ENCODE results near the gene POLR3B.

POLR3B gene

DNA sequence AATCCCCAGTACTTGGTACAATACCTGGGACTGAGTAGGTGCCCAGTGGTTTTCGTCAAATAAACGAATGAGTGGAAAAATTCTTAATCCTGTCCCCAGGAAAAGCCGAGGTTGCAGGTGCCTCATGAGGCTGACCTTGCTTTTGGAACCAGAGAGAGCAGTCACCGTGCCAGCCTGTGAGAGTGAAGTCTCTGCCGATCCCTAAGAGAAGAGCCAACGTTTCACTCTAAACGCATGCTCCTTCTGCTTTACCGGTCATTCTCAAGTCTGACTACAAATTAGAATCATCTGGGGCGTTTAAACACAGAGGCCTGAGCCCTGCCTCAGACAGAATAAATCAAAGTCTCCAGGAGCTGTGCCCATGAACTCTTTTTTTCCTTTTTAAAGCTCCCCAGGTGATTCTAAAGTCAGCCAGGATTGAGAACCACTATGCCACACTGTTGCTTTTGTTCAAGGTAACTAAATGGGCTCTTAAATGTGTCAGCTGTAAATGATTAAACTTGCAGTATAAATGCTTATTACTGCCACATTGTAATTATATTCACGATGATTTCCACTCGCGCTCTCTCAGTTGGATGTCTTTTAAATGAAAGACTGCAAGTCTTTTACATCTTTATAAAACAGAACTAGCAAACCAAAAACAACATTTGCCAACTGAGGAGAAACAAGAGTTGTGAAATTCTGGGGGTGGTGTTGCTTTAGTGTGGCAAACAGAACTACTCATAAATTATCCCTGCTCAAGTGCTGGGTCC, 28.1 kb upstream of the POLR3B start:
- Histone ChIP-seq H3K9ac (ENCODE audit: low read depth, low read length) (no peak overlapping the region), H3K36me3 (ENCODE audit: insufficient read depth, low read length) (no peaks in the 10 kb centered on the region), H3K4me1 (ENCODE audit: insufficient read depth, low read length) (peaks cover 10% of the 10 kb centered on the region), H3K9me3 (ENCODE audit: control insufficient read depth, insufficient read depth, low read length) (no peaks in the 10 kb centered on the region)

DNA sequence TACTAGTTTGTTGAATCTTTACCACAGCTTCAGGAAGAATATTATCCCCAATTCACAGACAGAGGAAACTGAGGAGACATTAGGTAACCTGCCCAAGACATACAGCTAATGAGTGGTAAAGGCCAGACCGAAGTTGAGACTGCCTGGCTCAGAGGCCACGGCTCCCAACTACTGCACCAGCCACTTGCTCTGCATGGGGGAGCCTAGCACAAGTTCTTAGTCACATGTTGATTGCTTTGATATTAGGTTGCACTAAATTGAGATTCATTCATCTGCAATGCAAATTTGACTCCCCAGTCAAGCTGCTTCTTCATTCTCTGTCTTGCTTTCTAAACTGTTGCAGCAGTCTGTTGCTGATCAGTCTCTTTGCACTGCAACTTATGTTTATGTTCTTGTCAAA, 25.9 kb upstream of the POLR3B start:
- peaks cover 10% of the 10 kb centered on the region for H3K4me1 ChIP-seq (ENCODE audit: insufficient read depth, low read length)

DNA sequence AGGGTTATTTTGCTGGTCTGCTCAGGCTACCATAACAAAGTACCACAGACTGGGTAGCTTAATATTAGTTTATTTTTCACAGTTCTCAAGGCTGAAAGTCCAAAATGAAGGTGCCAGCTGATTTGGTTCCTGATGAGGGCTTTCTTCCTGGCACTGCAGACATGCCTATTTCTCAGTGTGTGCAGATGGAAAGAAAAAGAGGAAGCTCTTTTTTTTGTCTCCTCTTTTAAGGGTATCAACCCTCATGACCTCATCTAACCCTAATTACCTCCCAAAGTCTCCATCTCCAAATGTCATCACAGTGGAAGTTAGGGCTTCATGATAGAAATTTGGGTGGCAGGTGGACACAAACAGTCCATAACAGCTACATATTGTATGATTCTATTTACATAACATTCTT, 25.0 kb upstream of the POLR3B start:
- Histone ChIP-seq H3K9me3 (ENCODE audit: control insufficient read depth, insufficient read depth, low read length) (no peaks in the 10 kb centered on the region), H3K4me1 (ENCODE audit: insufficient read depth, low read length) (peaks cover 10% of the 10 kb centered on the region), H3K9ac (ENCODE audit: low read depth, low read length) (no peak overlapping the region), H3K36me3 (ENCODE audit: insufficient read depth, low read length) (no peaks in the 10 kb centered on the region)

More for the DNA sequence above, 25.9 kb upstream of the POLR3B start:
- Histone ChIP-seq H3K36me3 (ENCODE audit: insufficient read depth, low read length) (no peaks in the 10 kb centered on the region), H3K9ac (ENCODE audit: low read depth, low read length) (no peak overlapping the region), H3K9me3 (ENCODE audit: control insufficient read depth, insufficient read depth, low read length) (no peaks in the 10 kb centered on the region)

DNA sequence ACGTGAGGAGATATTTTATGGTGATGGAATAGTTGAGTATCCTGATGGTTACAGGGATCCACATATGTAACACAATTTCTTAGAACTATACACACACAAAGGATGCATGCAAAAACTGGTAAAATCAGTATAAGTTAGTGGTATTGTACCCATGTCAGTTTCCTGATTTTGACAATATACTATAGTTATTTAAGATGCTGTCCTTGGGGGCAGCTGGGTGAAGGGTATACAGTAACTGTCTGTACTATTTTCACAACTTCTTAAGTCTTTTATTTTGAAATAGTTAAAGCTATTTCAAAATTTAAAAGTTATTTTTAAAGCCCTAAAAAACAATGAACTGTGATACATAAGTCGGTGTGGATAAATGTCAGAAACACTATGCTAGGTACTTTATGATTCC, 24.5 kb upstream of the POLR3B start:
- no peaks in the 10 kb centered on the region for H3K36me3 ChIP-seq (ENCODE audit: insufficient read depth, low read length)
- H3K9ac ChIP-seq (ENCODE audit: low read depth, low read length), result no peak overlapping the region
- no peaks in the 10 kb centered on the region for H3K9me3 ChIP-seq (ENCODE audit: control insufficient read depth, insufficient read depth, low read length)
- H3K4me1 ChIP-seq (ENCODE audit: insufficient read depth, low read length), result peaks cover 10% of the 10 kb centered on the region

DNA sequence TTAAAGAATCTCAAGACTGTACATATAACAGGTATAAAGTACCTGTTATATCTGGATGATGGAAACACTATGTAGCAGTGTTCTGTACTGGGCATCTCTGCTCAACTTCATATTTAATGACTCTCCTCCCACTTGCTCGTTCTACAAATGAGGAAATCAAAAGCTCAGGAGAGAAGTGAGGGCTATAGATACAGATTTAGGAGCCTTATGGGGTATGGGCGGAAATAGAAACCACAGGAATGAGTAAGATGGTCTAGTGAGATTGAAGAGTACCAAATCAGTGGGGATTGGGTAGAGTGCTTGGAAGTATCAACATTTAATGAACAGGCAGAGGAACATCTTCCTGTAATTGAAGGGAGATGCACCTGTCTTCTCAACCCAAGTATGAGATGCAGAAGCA, 23.8 kb upstream of the POLR3B start:
- Histone ChIP-seq H3K9me3 (ENCODE audit: control insufficient read depth, insufficient read depth, low read length) (no peaks in the 10 kb centered on the region), H3K4me1 (ENCODE audit: insufficient read depth, low read length) (peaks cover 10% of the 10 kb centered on the region), H3K9ac (ENCODE audit: low read depth, low read length) (no peak overlapping the region), H3K36me3 (ENCODE audit: insufficient read depth, low read length) (no peaks in the 10 kb centered on the region)

DNA sequence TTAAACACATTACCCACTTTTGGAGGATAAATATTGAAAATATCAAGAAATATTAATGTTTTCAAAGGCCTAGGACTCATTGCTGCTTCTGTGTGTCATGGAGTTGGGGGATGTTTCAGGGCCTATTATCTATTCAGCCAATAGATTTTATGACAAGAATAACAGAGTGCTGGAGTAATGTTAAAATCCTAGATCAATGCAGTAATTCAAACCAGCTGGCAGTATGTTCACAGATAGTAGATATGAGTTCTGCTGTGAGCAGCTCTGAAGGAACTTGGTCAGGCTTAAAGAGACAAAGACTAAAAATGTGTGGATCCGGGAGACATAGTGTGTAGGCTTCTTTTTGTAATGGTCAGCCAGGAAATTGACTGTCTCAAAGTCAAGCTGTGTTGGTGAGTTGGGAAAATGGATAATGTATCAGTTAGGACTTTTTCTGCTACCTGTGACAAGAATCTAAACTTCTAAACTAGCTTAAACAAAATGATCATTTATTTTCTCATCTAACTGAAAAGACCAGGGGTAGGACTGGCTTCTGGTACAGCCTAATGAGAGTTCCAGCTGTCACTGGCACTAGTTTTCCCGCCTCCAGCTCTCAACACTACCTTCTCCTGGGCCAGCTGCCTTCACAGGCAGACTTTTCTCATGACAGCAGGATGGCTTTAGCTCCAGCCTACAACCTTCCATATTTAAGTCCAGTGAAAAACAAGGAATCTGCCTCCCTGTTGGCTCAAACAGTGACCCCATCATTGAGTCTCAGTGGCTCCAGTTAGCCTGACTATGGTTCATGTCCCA, 16.3 kb upstream of the POLR3B start:
- Histone ChIP-seq H3K4me1 (ENCODE audit: insufficient read depth, low read length) (no peaks in the 10 kb centered on the region), H3K9me3 (ENCODE audit: control insufficient read depth, insufficient read depth, low read length) (no peaks in the 10 kb centered on the region), H3K36me3 (ENCODE audit: insufficient read depth, low read length) (no peaks in the 10 kb centered on the region), H3K9ac (ENCODE audit: low read depth, low read length) (no peak overlapping the region)

DNA sequence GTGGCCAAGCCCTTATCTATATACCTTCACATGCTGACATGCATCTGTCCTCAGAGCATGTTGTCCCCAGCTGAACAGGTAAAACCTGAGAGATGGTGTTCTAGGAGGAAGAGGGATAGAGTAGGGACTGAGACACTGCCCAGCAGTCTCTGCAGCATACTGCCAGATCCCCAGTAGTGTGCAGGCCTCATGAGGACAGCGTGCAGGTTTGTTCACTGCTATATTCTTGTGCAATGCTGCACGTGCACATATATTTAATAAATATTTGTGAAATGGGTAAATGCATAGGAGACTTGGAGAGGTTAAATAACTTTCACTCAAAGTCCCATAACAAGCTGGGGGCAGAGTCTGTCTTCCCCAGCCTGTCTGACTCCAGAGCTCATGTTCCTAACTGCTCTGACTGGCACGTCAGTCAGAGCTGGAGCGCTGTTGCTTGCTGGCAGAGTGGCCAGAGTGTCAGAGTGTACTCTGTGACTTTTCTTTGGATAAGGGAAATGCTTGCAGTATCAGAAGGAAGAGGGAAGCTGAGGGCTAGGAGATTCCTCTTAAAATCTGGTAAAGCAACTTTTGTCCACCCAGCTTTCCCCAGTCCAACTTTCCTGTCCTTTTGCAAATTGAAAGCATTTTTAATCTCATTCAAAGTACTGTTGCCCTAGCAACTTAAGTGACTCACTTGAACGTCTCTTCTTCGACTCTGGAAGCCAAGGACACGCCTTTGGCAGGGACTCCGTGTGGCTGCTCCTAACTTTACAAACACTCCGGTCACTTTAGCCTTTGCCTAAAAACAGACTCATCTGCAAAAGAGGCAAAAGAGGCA, 14.9 kb upstream of the POLR3B start:
- no peaks in the 10 kb centered on the region for H3K36me3 ChIP-seq (ENCODE audit: insufficient read depth, low read length)
- H3K9ac ChIP-seq (ENCODE audit: low read depth, low read length), result no peak overlapping the region
- no peaks in the 10 kb centered on the region for H3K4me1 ChIP-seq (ENCODE audit: insufficient read depth, low read length)
- no peaks in the 10 kb centered on the region for H3K9me3 ChIP-seq (ENCODE audit: control insufficient read depth, insufficient read depth, low read length)

DNA sequence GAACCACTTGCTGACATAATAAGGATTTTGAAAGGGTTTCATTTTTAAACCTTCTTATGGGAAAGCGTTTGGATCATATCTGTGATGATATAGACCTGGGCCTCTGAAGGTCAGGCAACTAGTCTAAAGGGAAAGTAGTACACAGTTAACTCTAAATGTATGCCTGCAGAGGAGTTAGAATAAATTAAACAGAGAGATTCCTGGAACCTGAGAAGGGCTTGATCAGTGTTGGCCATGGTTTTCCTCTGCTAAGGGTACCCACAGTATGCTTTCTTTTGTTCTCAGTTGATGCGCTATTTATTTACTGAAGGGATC, 14.4 kb upstream of the POLR3B start:
- no peaks in the 10 kb centered on the region for H3K36me3 ChIP-seq (ENCODE audit: insufficient read depth, low read length)
- no peaks in the 10 kb centered on the region for H3K9me3 ChIP-seq (ENCODE audit: control insufficient read depth, insufficient read depth, low read length)
- no peaks in the 10 kb centered on the region for H3K4me1 ChIP-seq (ENCODE audit: insufficient read depth, low read length)
- no peak overlapping the region for H3K9ac ChIP-seq (ENCODE audit: low read depth, low read length)

DNA sequence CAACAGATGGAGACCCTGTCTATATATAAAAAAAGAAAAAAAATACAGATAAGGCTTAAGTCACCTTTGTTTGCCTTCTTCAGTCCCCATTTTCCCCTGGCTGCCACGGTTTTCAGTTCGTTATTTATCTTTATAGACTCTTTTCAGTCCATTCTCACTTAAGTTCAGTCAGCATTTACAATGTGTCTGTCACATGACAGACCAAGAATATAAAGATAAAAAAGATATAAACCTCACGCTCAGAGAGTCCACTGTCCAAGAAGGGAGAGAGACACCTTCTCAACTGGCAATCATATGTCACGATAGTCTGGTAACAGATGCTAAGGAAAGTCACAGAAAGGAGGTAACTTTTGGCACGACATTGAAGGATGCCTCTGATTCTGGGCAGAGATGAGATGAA, 13.4 kb upstream of the POLR3B start:
- Histone ChIP-seq H3K36me3 (ENCODE audit: insufficient read depth, low read length) (no peaks in the 10 kb centered on the region), H3K4me1 (ENCODE audit: insufficient read depth, low read length) (no peaks in the 10 kb centered on the region), H3K9me3 (ENCODE audit: control insufficient read depth, insufficient read depth, low read length) (no peaks in the 10 kb centered on the region), H3K9ac (ENCODE audit: low read depth, low read length) (no peak overlapping the region)

DNA sequence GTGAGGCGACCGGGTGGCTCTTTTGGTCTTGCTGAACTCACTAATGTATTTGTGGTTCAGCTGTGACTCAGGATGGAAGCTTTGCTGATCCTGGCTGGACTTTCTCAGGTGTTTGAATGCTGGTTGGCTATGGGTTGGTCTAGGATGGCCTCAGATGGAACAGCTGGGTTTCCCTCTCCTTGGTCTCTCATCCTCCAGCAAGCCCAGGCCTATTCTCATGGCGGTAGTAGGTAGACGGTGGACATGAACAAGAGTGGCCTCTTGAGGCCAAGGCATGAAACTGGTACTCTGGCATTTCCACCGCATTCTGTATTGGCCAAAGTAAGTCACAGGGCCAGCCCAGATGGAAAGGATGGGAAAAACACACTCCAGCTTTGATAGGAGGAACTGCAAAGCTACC, 11.8 kb upstream of the POLR3B start:
- no peak overlapping the region for H3K9ac ChIP-seq (ENCODE audit: low read depth, low read length)
- H3K4me1 ChIP-seq (ENCODE audit: insufficient read depth, low read length), result no peaks in the 10 kb centered on the region
- no peaks in the 10 kb centered on the region for H3K36me3 ChIP-seq (ENCODE audit: insufficient read depth, low read length)
- H3K9me3 ChIP-seq (ENCODE audit: control insufficient read depth, insufficient read depth, low read length), result no peaks in the 10 kb centered on the region

DNA sequence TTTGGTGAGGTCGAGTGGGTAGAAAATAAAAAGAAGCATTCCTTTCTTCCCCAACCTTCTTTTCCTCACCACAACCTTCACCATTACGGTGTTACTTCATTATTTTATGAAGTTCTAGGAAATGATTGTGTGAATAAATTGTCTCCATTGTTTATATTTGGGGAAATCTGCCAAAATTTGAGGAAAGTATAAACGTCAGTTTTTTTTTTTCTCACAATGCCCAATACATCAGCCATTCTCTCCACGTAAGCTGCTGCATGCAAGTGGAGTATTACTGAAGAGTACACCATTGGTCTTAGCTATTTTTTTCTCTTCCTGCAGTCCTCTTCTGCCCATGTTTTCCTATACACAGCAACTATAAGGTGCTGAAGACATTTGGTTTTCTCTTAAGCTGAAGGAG, 9.1 kb upstream of the POLR3B start:
- Histone ChIP-seq H3K9me3 (ENCODE audit: control insufficient read depth, insufficient read depth, low read length) (no peaks in the 10 kb centered on the region), H3K9ac (ENCODE audit: low read depth, low read length) (no peak overlapping the region), H3K36me3 (ENCODE audit: insufficient read depth, low read length) (no peaks in the 10 kb centered on the region), H3K4me1 (ENCODE audit: insufficient read depth, low read length) (no peaks in the 10 kb centered on the region)

DNA sequence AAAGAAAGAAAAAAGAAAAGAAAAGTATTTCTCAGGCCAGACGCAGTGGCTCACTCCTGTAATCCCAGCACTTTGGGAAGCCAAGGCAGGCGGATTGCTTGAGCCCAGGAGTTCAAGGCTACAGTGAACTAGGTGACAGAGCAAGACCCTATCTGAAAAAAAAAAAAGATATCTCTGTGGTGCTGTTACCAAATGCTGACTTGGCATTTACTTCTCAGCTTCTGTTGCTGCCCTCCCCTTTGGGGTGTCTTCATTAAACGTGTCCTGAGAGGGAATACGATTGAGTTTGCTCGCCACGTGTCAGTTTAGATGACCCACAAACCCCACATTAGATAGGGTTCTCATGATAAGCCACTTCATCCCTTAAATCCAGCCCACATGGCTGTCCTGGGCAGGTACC, 4.4 kb upstream of the POLR3B start:
- Histone ChIP-seq H3K9me3 (ENCODE audit: control insufficient read depth, insufficient read depth, low read length) (no peaks in the 10 kb centered on the region), H3K4me1 (ENCODE audit: insufficient read depth, low read length) (no peaks in the 10 kb centered on the region), H3K36me3 (ENCODE audit: insufficient read depth, low read length) (no peaks in the 10 kb centered on the region), H3K9ac (ENCODE audit: low read depth, low read length) (no peak overlapping the region)

DNA sequence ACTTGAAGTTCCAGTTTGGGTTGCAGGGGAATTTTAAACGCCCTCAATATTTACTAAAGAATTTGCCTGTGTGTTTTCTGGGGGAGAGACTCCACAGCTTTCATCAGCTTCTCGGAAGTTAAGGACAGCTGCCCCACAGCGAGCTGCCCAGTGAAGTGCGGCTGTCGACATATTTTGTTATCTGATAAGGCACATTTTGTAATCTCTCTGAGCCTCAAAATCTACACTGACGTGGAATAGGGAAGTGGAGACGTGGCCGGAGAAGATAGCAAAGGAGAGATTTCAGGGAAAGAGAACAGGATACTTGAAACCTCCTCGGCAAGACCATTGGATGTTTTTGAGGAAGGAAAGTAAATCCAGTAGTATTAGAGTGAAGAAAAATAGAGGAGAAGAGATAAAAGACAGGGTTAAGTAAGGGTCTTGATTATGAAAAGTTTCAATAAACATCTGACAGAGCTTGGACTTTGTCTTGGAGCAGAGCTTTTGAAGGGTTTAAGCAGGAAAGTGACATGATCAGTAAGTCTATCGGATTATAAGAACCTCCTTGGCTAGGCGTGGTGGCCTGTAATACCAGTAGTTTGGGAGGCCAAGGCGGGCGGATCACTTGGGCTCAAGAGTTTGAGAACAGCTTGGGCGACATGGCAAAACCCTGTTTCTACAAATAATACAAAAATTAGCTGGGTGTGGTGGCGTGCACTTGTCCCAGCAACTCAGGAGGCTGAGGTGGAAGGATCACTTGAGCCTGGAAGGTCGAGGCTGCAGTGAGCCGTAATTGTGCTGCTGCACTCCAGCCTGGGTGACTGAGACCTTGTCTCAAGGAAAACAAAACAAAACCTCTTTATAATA, 1.1 kb downstream of the POLR3B start:
- Histone ChIP-seq H3K9ac (ENCODE audit: low read depth, low read length) (peak overlapping the region; percentile 73), H3K36me3 (ENCODE audit: insufficient read depth, low read length) (no peaks in the 10 kb centered on the region), H3K4me1 (ENCODE audit: insufficient read depth, low read length) (no peaks in the 10 kb centered on the region)

More for the DNA sequence above, 1.1 kb downstream of the POLR3B start:
- no peaks in the 10 kb centered on the region for H3K9me3 ChIP-seq (ENCODE audit: control insufficient read depth, insufficient read depth, low read length)
